GDM1 (cell line): ENCODE measurements around the gene PLXNA4.
"Not testable (repeated sequence)": the region's sequence is repeated elsewhere in the genome, so short reads cannot be mapped to it uniquely, and the experiment has no call there.

Experiments used
- DNase-seq: peaks from one replicate; lab custom pipeline; 2025; lab: John Stamatoyannopoulos, UW

PLXNA4 gene

DNA sequence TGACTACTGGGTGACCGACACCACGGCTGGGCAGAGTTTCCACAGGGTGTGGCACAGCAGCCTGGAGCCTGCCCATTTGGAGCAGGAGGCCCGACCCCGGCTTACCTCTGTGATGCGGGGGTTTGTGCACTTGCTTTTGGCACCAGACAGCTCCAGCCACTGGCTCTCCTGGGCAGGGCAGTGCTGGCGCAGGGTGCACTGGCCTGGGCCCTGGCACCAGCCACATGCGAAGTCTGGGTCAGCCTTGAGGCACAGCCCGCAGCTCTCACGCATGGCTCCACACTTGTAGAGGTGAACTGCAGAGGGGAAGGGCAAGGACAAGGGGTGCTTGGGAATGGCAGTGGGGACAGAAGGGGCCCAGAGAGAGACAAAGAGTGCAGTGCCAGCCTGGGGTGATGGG, 373.7 kb downstream of the PLXNA4 start:
- no peak for DNase-seq

DNA sequence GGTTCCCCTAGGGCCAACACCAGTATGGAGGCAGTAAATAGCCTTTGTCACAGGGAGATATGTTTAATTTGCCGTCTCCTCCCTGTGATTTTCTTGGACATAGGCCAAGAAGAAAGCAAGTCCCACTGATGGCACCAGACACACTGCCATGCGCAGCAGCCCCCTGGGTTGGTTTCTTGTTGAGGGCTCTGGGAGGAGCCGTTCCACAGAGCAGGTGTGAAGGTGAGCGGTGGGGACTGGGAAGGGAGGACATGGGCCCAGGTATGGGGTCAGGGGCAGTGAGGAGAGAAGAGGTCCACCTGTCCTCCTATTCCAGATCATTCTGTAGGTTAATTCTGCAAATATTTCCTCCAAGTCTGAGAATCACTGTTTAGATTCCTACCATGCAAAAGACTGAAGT, 376.1 kb downstream of the PLXNA4 start:
- DNase-seq = no peak

DNA sequence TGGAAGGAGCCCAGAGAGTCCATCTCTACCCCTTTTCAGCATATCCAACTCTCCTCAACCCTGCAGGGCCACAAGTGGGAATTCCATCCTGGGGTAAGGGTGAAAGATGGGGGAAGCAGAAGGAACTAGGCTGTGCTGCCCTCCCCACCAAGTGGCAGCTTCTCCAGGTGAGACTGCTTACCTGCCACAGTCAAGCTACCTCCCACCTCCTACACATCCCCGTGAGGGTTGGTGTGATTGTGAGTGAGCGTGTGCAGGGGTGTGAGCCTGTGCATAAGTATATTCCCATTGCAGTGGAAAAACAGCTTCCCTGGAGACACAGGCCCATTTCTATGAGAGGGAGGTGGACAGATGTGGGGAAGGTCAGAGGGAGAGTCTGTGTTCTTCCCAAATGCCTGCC, 376.6 kb downstream of the PLXNA4 start:
- no peak for DNase-seq

DNA sequence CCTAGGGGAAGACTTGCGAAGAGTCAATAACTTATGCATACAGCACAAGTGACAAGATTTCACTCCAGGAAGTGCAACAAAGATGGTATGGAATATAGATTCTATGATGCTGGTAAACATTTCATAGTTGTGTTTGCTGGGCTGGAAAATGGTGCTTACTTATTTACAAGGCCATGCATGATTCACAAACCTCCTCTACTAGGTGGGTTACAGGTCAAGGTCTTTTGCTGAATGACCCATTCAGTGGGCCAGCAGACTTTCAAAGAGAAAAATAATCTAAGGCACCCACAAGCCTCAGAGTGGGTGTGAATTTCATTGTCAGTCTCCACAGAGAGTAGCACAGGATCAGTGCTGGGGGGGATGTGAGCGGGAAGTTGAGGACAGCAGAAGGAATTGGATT, 378.5 kb downstream of the PLXNA4 start:
- DNase-seq = no peak

DNA sequence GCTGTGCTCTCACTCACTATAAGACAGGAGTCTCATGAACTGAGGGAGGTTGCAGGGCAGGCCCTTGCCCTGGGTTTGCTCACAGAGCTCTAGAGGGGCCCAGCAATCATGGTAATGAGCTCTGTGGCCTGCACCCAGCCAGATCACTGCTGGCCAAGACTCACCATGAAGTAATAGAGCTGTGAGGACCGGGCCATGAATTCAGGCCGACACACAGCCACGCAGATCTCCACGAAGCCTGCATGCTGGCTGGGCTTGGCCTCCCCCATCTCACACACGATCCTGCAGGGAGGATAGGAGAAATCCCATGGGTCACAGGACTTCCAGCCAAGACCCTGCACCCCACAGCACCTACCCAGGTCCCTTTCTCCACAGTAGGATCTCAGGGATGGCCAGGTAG, 382.4 kb downstream of the PLXNA4 start:
- no peak for DNase-seq

DNA sequence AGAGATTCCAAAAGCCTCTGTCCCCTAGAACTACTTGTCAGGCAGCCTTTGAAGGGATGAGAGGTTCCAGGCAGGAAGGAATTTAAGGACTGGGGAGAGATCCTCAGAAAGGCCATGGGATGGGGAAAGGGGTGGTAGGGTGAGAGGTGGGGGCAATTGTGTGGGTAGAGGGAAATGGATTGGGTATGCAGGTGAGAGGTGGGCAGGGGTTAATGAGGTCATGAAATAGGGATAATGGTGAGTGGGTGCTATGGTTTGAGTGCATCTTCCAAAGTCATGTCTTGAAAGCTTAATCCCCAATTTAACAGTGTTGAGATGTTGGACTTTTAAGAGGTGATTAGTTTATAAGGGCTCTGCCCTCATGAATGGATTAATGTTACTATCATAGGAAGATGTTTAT, 383.5 kb downstream of the PLXNA4 start:
- DNase-seq = no peak

DNA sequence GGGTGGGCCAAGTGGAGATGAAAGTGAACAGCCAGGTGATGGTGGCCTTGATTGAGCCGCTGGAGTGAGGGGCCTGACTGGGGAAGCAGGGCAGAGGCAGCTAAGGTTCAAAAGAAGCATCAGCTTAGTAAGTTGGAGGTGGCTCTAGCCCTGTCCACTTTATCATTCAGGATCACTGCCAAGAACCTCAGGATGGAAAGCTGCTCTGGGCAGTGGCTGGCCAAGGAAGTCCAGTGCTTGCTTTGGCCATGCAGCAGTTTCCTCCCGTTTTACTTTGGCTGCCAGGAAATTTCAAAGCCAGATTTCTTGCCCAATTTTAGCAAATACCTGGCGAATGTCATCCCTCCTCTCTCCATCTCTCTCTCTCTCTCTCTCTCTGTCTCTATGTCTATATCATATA, 384.9 kb downstream of the PLXNA4 start:
- no peak for DNase-seq

DNA sequence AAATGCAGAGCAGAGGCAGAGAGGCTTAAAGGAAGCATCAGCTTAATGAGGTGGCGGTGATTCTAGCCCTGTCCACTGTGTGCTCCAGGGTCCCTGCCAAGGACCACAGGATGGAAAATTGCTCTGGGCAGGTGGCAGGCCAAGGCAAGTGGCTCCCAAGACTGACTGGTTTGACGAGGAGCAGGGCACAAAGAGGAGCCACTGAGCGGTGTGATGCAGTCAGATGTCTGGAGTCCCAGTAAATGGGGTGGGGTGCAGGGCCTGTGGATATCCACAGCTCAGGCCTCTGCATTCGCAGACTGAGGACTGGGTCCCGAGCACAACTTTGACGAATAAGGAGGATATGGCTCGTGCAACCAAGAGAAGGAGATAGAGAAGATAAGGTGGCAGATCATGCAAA, 385.6 kb downstream of the PLXNA4 start:
- no peak for DNase-seq

DNA sequence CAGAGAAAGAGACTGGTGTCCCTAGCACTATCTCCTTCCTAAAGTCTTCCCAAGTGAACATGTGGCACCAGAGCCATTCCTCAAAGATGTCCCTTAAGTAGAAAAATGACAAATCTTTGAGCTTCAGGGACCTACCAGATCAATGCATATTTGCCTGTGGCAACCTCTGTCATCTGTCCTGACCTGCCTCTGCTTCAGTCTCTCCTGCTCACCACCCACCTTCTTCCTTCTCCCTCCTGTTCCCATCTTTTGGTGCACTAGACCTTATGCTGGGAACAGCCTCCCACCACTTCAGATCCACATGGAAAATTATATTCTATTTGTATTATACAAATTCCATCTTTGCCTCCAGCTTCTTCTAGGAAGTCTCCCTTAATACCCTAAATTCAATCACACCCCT, 386.4 kb downstream of the PLXNA4 start:
- no peak for DNase-seq

DNA sequence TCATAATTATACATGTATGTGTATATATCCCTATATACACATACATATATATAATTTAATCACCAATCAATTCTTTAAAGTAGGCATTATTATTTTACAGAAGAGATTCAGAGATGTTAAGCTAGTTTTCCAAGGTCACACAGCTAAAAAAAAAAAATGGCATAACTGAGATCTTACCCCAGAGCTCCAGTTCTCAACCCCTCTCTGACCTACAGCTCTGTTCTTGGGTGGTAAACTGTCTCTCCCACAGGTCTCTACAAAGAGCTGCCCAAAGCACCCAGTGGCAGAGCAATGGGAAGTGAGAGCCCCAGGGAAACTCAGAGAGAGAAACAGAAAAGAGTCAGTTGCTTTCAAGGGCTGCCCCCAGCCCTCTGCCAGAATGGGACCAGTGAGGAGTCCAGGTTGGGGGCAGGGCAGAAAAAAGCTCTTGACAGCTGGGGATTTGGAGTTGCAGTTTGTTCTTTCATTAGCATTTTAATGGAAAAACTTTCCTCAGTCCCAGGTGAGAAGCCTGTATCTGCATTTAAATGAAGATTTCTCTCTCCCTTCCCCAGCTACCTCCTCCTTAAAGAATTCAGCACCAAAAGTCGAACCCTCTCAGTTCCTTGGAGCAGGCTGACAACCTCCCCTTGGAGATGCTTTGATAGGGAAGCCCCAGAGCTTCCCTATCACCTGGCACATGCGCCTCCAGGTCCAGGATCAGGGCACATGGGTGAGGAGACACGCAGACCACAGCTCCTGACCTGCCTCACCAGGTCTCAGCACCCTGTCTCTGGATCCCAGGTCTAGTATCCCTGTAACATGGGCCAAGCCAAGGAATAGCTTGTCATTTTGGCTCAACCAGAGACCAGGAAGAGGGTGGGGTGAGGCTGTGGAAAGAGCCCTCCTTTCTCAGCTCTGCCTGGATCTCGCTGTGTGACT, 388.1 kb downstream of the PLXNA4 start:
- no peak for DNase-seq

DNA sequence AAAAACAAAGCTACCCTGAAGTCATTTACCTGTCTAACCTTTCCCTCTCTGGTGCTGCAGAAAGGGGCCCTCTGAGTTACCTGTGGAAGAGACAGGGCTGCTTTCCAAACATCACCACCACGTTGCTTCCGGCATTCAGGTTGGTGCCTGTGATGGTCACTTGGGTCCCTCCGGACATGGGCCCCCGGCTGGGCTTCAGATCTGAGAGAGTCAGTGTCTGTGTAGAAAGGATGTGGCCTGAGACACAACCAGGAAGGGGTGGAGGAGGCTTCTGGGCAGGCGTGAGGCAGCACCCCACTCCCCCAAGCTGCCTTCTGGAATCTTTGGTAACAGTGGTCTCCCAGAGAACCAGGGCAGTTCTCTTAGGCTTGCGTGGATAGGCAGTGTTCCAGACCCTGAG, 388.9 kb downstream of the PLXNA4 start:
- DNase-seq = no peak

DNA sequence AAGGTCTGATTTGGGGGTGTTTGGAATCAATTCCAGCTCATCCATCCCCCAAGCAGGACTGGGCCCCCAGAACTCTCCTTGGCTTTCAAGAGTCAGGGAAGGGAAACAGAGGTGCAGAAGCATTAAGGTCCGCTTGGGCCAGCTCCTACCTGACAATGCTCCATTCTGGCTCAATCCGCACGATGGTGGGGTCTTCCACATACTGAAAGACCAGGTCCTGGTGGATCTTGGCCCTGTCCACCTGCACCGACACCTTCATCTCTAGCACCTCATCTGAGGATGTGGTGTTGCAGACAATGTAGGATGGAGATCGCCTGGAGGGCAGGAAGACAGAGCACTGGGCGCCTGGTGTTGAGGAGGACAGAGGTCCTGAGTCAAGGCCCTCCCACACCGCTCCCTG, 391.1 kb downstream of the PLXNA4 start:
- no peak for DNase-seq

DNA sequence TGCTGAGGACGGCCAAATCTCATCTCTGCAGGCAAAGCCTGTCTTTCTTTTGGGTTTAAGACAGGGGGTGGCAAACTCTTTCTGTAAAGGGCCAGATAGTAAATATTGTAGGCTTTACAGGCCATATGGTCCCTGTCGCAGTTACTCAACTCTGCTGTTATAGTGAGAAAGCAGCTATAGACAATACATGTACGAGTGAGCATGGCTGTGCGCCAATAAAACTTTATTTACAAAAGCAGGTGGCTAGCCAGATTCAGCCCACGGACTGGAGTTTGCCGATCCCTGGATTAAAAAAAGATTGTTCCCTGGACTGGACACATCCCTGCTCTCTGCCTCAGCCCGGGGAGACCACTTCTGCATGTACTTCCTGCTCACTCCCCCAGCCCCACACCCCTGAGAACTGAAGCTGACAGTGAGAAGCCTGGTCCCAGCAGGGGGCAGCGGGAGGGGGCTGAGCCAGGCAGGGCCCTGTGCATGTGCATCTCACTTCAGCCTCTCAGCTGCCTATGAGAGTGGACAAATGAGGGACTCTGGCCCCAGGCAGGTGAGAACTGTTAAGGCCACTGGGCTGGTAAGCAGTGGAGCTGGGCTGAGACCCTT, 392.4 kb downstream of the PLXNA4 start:
- no peak for DNase-seq

DNA sequence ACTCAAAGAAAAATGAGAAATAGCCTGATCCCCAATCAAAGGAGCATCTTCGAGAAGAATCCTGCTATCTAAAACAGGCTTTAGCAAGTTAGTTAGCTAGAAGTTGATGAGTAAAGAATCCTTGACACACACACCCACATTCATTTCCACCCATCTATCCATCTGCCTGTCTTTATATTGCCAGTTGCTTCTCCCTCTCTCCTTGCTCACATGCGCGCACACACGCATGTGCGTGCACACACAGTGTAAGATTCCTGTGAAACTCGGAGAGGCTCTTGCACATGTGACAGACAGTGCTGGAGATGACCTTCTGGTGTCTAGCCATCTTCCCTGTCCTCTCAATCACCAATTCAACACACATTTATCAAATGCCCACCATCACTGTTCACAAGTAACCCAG, 393.3 kb downstream of the PLXNA4 start:
- DNase-seq = no peak

DNA sequence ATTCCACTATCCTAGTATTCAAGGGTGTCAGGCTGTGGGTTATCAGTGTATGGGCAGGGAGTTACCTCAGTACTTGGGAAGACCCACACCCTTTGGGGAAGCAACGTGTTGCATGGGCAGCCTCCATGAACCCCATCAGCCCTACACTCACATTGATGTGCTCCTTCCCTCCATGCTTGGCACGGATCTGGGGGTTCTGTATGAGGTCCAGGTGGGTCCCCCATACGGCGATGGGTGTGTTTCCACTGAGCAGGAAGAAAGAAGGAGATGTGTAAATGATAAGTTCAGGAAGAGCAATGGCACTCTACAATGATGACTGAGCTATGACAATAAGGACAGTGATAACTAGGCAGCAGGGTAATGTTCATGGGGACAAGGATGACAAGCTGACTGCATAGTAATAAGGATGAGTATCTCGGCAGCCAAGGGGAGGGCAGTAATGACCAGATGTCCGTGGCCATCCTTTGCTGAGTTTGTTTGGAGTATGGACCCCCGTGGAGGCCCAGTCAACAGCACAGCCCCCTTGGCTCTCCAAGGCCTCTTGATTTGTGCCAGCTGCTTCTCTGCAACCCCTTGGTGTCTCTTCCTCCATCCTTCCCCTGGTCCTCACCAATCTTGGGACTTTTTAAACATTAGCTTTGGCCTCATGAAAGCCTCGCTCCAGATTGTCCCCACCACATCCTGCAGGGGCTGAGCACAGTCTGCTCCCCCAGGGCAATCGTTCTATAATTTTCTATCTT, 394.2 kb downstream of the PLXNA4 start:
- no peak for DNase-seq

DNA sequence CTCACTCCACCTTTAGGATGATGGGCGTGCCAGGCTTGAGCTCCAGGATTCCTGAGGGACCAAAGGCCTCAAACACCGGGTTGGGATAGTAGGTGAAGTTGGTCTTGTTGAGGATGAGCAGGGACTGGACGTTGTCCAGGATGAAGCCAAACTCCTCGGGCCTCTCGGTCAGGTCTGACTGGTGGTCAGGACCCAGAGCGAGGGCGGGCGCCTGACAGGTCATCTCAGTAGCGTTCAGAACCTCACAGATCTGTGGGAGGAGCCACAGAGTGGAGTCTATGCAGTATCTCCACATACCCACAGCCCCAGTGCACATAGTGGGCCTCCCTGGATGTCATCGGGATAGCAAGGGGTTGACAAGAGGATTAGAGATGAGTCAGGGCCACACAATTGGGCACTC, 394.9 kb downstream of the PLXNA4 start:
- no peak for DNase-seq

DNA sequence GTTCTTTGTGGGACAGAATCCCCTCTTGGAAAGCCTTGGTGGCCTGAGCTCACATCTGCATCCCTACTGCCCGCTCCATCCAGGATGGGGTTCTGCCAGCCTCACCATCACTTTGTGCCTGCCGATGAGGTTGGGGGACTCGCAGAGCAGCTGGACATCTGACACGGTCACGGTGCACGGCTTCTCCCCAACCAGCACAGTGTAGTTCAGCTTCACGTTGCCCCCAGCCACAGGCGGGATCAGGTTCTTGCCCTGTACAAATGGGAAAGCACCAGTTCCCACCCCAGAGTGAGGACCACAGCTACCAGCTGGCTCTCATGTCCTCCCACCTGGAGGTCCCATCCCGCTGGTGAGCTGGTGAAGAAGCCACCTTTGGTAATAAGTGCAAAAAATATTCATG, 395.8 kb downstream of the PLXNA4 start:
- DNase-seq = no peak

DNA sequence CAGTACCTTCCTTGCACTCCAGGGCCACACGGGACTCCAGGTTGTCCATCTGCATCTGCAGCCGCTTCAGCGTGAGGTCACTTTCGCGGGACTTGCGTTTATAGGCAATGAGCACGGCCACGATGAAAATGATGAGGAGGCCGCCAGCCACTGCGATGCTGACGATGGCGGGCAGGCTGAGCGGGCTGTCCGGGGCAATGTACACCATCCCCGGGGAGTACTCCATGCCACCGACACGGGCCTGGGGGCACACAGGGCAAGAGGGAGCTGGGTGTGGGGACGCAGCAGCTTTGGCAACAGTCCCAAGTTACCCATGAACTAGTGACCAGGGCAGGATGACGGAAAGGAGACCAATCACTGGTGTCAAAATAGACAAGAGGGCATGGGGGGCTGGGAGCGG, 396.6 kb downstream of the PLXNA4 start:
- DNase-seq = no peak

DNA sequence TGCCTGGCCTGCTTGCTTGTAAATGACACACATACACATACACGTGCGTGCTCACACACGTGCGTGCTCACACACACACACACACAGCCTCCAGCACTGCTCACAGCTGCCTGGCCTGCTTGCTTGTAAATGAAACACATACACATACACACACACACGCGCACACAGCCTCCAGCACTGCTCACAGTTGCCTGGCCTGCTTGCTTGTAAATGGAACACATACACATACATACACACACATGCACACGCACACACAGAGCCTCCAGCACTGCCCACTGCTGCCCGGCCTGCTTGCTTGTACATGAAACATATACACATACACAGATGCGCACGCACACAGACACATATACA, 397.2 kb downstream of the PLXNA4 start:
- DNase-seq = no peak

DNA sequence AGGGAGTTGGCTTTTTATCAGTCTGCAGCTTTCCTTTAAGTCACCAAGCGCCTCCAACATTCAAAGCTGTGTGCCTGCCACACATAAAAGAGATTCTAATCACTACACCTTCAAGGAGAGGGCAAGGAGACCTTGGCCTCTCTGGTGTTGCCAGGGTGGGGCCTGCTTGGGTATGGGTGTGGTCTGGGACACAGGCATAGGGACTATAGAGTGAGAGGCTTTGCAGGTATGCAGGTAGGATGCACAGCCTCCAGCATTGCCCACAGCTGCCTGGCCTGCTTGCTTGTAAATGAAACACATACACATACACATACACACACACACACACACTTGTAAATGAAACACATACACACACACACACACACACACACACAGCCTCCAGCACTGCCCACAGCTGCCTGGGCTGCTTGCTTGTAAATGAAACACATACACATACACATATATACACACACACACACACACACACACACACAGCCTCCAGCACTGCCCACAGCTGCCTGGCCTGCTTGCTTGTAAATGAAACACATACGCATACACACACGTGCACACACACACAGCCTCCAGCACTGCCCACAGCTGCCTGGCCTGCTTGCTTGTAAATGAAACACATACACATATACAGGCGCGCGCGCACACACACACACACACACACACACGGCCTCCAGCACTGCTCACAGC, 397.7 kb downstream of the PLXNA4 start:
- not testable (repeated sequence) for DNase-seq

DNA sequence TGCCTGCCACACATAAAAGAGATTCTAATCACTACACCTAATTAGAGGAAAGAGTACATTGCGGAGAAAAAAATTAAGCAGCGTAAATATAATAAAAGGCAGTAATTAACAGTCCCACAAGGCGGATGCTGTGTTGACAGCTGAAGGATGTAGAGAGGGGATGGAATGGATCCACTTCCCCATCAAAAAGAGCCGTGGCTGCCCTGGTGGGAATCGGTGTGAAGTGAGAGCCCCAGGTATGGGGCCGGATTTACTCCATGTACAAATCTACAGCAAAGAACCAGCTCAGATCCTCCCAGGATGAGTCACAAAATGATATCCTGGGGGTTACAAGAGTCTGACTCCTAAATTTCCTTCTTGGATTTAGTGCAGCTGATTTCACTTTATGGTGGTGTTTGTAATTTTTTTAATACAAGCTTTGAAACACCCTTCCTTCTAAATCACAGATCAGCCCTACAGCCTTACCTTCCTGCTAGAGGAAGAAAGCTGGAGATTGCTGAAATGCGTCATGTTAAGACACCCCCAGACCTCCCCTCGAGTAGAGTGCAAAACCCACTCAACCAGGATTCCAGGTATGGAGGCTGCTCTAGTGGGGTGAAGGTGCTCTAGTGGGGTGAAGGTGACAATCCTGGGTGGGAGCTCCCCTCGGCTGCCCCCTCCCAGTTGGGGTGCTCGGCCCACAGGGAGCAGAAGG, 398.4 kb downstream of the PLXNA4 start:
- DNase-seq = no peak

DNA sequence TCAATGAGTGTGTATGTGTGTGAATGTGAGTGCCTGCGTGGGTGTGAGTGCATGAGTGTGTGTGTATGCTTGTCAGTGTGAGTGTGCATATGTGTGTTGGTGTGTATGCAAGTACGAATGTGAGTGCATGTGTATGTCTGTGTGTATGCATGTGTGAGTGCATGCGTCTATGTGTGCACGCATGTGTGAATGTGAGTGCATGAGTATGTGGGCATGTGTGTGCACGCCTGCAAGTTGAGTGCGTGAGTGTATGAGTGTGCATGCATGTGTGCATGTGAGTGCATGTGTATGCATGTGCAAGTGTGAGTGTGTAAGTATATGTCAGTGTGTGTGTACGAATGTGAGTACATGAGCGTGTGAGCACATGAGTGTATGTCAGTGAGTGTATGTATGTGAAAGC, 399.6 kb downstream of the PLXNA4 start:
- no peak for DNase-seq
